Naive thymus-derived CD4-positive, alpha-beta T cell (primary cell): ENCODE data around the gene KSR1. TPM values are rescaled to one million over a fixed set of nuclear protein-coding genes. Genes with fewer than 3 reads are reported as not detected.

Experiments
- ATAC-seq: fragments of 150-1000 bp; cut with Tn5 transposase; 2 replicates; pipeline ENCODE4 v1.10.0; 2021; ENCODE audit warnings: mild to moderate bottlenecking, moderate library complexity
- CTCF ChIA-PET: fragments of 350-600 bp; sonication (Branson Sonifier 250); formaldehyde crosslinking; loops from one replicate; lab custom pipeline; 2021; ENCODE audit warnings: antibody characterized with exemption; lab: Charles Lee
- POLR2A ChIA-PET: fragments of 350-600 bp; sonication (Branson Sonifier 250); formaldehyde crosslinking; loops from one replicate; lab custom pipeline; 2021; ENCODE audit warnings: antibody characterized with exemption, inconsistent platforms; lab: Charles Lee
- DNase-seq, 9 donors: peaks; one replicate each; pipeline versions ENCODE4 v3.0.0 to v3.0.0-alpha.2; 2020 to 2022; ENCODE audit warnings: mixed read lengths in 1 of 9
- H3K27ac ChIP-seq: one replicate; pipeline ENCODE4 v1.7.0; 2013; ENCODE audit warnings: mild to moderate bottlenecking, low read depth, low read length, moderate library complexity
- H3K27me3 ChIP-seq, 2 donors: one replicate each; pipeline ENCODE4 v1.7.0; 2013; ENCODE audit warnings: low read length in 2 of 2, mild to moderate bottlenecking in 2 of 2, moderate library complexity in 2 of 2; ENCODE audit not compliant: control insufficient read depth in 2 of 2, insufficient read depth in 2 of 2
- H3K36me3 ChIP-seq, 3 experiments: 1 replicate in 2 of 3; 2 replicates in 1 of 3; pipeline ENCODE4 v1.7.0; 2013; ENCODE audit warnings: low read length in 3 of 3, mild to moderate bottlenecking in 3 of 3, moderate library complexity in 1 of 3; ENCODE audit not compliant: insufficient read depth in 3 of 3, control insufficient read depth in 2 of 3
- H3K4me1 ChIP-seq, 2 donors: one replicate each; pipeline ENCODE4 v1.7.0; 2013; ENCODE audit warnings: low read length in 2 of 2, mild to moderate bottlenecking in 2 of 2, moderate library complexity in 1 of 2; ENCODE audit not compliant: control insufficient read depth in 2 of 2, insufficient read depth in 2 of 2
- H3K4me3 ChIP-seq: 2 replicates; pipeline ENCODE4 v1.7.0; 2013; ENCODE audit warnings: mild to moderate bottlenecking, low read length
- H3K9me3 ChIP-seq, 3 experiments: 1 replicate in 2 of 3; 2 replicates in 1 of 3; pipeline ENCODE4 v1.7.0; 2013; ENCODE audit warnings: low read length in 3 of 3; ENCODE audit not compliant: control insufficient read depth in 2 of 3
- H3K27ac Mint-ChIP-seq, 9 donors: one replicate each; pipeline ENCODE4 v1.8.0; 2020 to 2022; ENCODE audit warnings: mixed read lengths in 9 of 9, mild to moderate bottlenecking in 8 of 9, moderate library complexity in 5 of 9, inconsistent platforms in 2 of 9
- H3K27me3 Mint-ChIP-seq, 5 donors: one replicate each; pipeline ENCODE4 v1.8.0; 2021 to 2022; ENCODE audit warnings: mixed read lengths in 5 of 5, mild to moderate bottlenecking in 1 of 5
- H3K36me3 Mint-ChIP-seq, 5 donors: one replicate each; pipeline ENCODE4 v1.8.0; 2020 to 2022; ENCODE audit warnings: mixed read lengths in 5 of 5, mild to moderate bottlenecking in 3 of 5, inconsistent platforms in 1 of 5
- H3K4me1 Mint-ChIP-seq, 7 donors: one replicate each; pipeline ENCODE4 v1.8.0; 2020 to 2022; ENCODE audit warnings: mixed read lengths in 7 of 7, mild to moderate bottlenecking in 3 of 7, inconsistent platforms in 1 of 7
- H3K4me3 Mint-ChIP-seq, 10 donors: one replicate each; pipeline ENCODE4 v1.8.0; 2020 to 2022; ENCODE audit warnings: mild to moderate bottlenecking in 10 of 10, mixed read lengths in 10 of 10, moderate library complexity in 6 of 10, inconsistent platforms in 2 of 10
- H3K9me3 Mint-ChIP-seq, 11 donors: one replicate each; pipeline ENCODE4 v1.8.0; 2020 to 2022; ENCODE audit warnings: mixed read lengths in 11 of 11, mild to moderate bottlenecking in 4 of 11, inconsistent platforms in 1 of 11, moderate library complexity in 1 of 11
- intact Hi-C, 2 donors: fragments of 100-400 bp; cut with micrococcal nuclease; formaldehyde crosslinking; loops; one replicate each; pipeline ENCODE4 v1.15.1; 2023
- polyA plus RNA-seq, 2 donors: library from polyadenylated mRNA; unstranded; fragments of 300-500 nt; fragmentation: Illumina TruSeq; gene quantifications; one replicate each; pipeline ENCODE4 v1.2.3, GENCODE V29; 2021
- total RNA-seq, 6 experiments: library from RNA in 5 of 6; stranded (reverse) in 5 of 6; gene quantifications; 1 replicate in 5 of 6; 2 replicates in 1 of 6; pipeline ENCODE4 v1.2.3 and lab custom pipeline; 2021 to 2026

Gene KSR1
- total and polyA plus RNA-seq, 7 experiments from 2014 or later, result 0.52 to 96.4 (median 23.3) TPM

- no peak overlapping the region for H3K27ac ChIP-seq
- Mint-ChIP-seq H3K27ac (no peak overlapping the region), H3K9me3 (no peaks in the 10 kb centered on the region), H3K36me3 (no peaks in the 10 kb centered on the region), H3K4me3 (no peak overlapping the region), H3K27me3 (peaks cover 0 to 19% (median 0%) of the 10 kb centered on the region in 5 donors), H3K4me1 (peaks cover 0 to 11% (median 5%) of the 10 kb centered on the region in 7 donors)
- H3K9me3 ChIP-seq, result no peaks in the 10 kb centered on the region
- H3K4me3 ChIP-seq, result no peak overlapping the region
- ATAC-seq, result no peak
- H3K27me3 ChIP-seq, result no peaks in the 10 kb centered on the region
- intact Hi-C loops, result loop anchor here (10.0 kb wide), 3 partner anchors 66 to 594 kb away; partner anchors contain the start of genes LGALS9 (in 1 of the 2) and NLK (in 1 of the 2)
- no peak for DNase-seq
- H3K36me3 ChIP-seq, result no peaks in the 10 kb centered on the region
- ChIA-PET POLR2A (interaction anchor here (0.6 kb wide), 1 partner anchor 628 kb away, joined by 4 read pairs; no protein-coding TSS in a partner anchor), CTCF (interaction anchor here (1.1 kb wide), 1 partner anchor 152 kb away, joined by 3 read pairs; no protein-coding TSS in a partner anchor)
- no peaks in the 10 kb centered on the region for H3K4me1 ChIP-seq
Measured at GRCh38 chr17:27450416-27450815, 5.8 kb upstream of the KSR1 start.

GRCh38 chr17:27451906-27452305 lies 4.3 kb upstream of the KSR1 start:
- H3K27me3 Mint-ChIP-seq, result peaks cover 0 to 8% (median 0%) of the 10 kb centered on the region in 5 donors
- intact Hi-C loops, result loop anchor here (10.0 kb wide), 3 partner anchors 67 to 593 kb away; partner anchors contain the start of genes LGALS9 (in 1 of the 2) and NLK (in 1 of the 2)
- peaks cover 0 to 15% (median 10%) of the 10 kb centered on the region in 7 donors for H3K4me1 Mint-ChIP-seq
- no peak overlapping the region for H3K27ac ChIP-seq
- no peak overlapping the region for H3K4me3 Mint-ChIP-seq
- no peaks in the 10 kb centered on the region for H3K27me3 ChIP-seq
- no peak for DNase-seq
- H3K36me3 Mint-ChIP-seq, result no peaks in the 10 kb centered on the region
- ChIA-PET POLR2A (no interaction called here), CTCF (no interaction called here)
- H3K9me3 ChIP-seq, result no peaks in the 10 kb centered on the region
- H3K4me3 ChIP-seq, result no peak overlapping the region
- H3K36me3 ChIP-seq, result no peaks in the 10 kb centered on the region
- H3K27ac Mint-ChIP-seq, result no peak overlapping the region
- ATAC-seq, result no peak
- H3K4me1 ChIP-seq, result no peaks in the 10 kb centered on the region
- H3K9me3 Mint-ChIP-seq, result no peaks in the 10 kb centered on the region

- no peaks in the 10 kb centered on the region for H3K36me3 Mint-ChIP-seq
- Histone ChIP-seq H3K9me3 (no peaks in the 10 kb centered on the region), H3K27me3 (no peaks in the 10 kb centered on the region), H3K4me1 (peaks cover 6 to 8% of the 10 kb centered on the region in 2 donors), H3K36me3 (no peaks in the 10 kb centered on the region), H3K27ac (no peak overlapping the region), H3K4me3 (no peak overlapping the region)
- H3K4me1 Mint-ChIP-seq, result peaks cover 5 to 22% (median 18%) of the 10 kb centered on the region in 7 donors
- no peak for DNase-seq
- no peak overlapping the region for H3K27ac Mint-ChIP-seq
- H3K27me3 Mint-ChIP-seq, result peaks cover 0 to 6% (median 0%) of the 10 kb centered on the region in 5 donors
- no peak for ATAC-seq
- ChIA-PET CTCF (no interaction called here), POLR2A (no interaction called here)
- intact Hi-C loops, result loop anchor here (10.0 kb wide), 3 partner anchors 68 to 592 kb away; partner anchors contain the start of genes LGALS9 (in 1 of the 2) and NLK (in 1 of the 2)
- H3K4me3 Mint-ChIP-seq, result no peak overlapping the region
- no peaks in the 10 kb centered on the region for H3K9me3 Mint-ChIP-seq
Measured at GRCh38 chr17:27452828-27453227, 3.4 kb upstream of the KSR1 start.

- Histone ChIP-seq H3K27ac (no peak overlapping the region), H3K4me3 (no peak overlapping the region), H3K36me3 (no peaks in the 10 kb centered on the region), H3K9me3 (no peaks in the 10 kb centered on the region), H3K4me1 (peaks cover 10 to 13% of the 10 kb centered on the region in 2 donors), H3K27me3 (no peaks in the 10 kb centered on the region)
- CTCF ChIA-PET, result no interaction called here
- Mint-ChIP-seq H3K9me3 (no peaks in the 10 kb centered on the region), H3K27me3 (peaks cover 0 to 5% (median 0%) of the 10 kb centered on the region in 5 donors), H3K27ac (no peak overlapping the region), H3K4me3 (no peak overlapping the region), H3K36me3 (no peaks in the 10 kb centered on the region), H3K4me1 (peaks cover 5 to 28% (median 21%) of the 10 kb centered on the region in 7 donors)
- ATAC-seq (no peak), DNase-seq (no peak)
- POLR2A ChIA-PET, result no interaction called here
- intact Hi-C loops, result loop anchor here (10.0 kb wide), 3 partner anchors 69 to 591 kb away; partner anchors contain the start of genes LGALS9 (in 1 of the 2) and NLK (in 1 of the 2)
Measured at GRCh38 chr17:27453471-27453870, 2.8 kb upstream of the KSR1 start.

GRCh38 chr17:27454089-27454488 lies 2.2 kb upstream of the KSR1 start:
- POLR2A ChIA-PET, result no interaction called here
- peaks cover 0 to 3% (median 0%) of the 10 kb centered on the region in 5 donors for H3K27me3 Mint-ChIP-seq
- Histone ChIP-seq H3K4me3 (no peak overlapping the region), H3K27ac (no peak overlapping the region), H3K9me3 (no peaks in the 10 kb centered on the region), H3K27me3 (no peaks in the 10 kb centered on the region), H3K36me3 (no peaks in the 10 kb centered on the region), H3K4me1 (peaks cover 10 to 13% of the 10 kb centered on the region in 2 donors)
- CTCF ChIA-PET, result no interaction called here
- H3K4me3 Mint-ChIP-seq, result peak overlapping the region in 1 of 10 donors; percentile 5
- DNase-seq (no peak), ATAC-seq (no peak)
- H3K9me3 Mint-ChIP-seq, result no peaks in the 10 kb centered on the region
- peaks cover 5 to 34% (median 21%) of the 10 kb centered on the region in 7 donors for H3K4me1 Mint-ChIP-seq
- H3K27ac Mint-ChIP-seq, result peak overlapping the region in 2 of 9 donors; percentile 3 to 19
- intact Hi-C loops, result loop anchor here (2.0 to 10.0 kb wide), 4 partner anchors 69 to 591 kb away; partner anchors contain the start of genes LGALS9 (in 1 of the 2) and NLK (in 1 of the 2)
- no peaks in the 10 kb centered on the region for H3K36me3 Mint-ChIP-seq

GRCh38 chr17:27455236-27455913 lies 873 bp upstream of the KSR1 start:
- H3K4me1 Mint-ChIP-seq, result peaks cover 5 to 43% (median 21%) of the 10 kb centered on the region in 7 donors
- peaks cover 0 to 5% (median 0%) of the 10 kb centered on the region in 5 donors for H3K36me3 Mint-ChIP-seq
- ChIA-PET CTCF (interaction anchor here (0.6 to 1.5 kb wide), 5 partner anchors 13 to 219 kb away, joined by 3 to 7 read pairs (median 4); no protein-coding TSS in a partner anchor), POLR2A (interaction anchor here (0.7 to 2.6 kb wide), 5 partner anchors 11 to 162 kb away, joined by 3 to 20 read pairs (median 3); partner anchors contain the start of gene WSB1)
- Histone ChIP-seq H3K36me3 (no peaks in the 10 kb centered on the region), H3K9me3 (no peaks in the 10 kb centered on the region), H3K4me3 (peak overlapping the region; percentile 71), H3K4me1 (peaks cover 10 to 13% of the 10 kb centered on the region in 2 donors), H3K27ac (peak overlapping the region; percentile 65), H3K27me3 (no peaks in the 10 kb centered on the region)
- H3K9me3 Mint-ChIP-seq, result no peaks in the 10 kb centered on the region
- no peak for ATAC-seq
- peak overlapping the region in 8 of 9 donors; percentile 5 to 95 (median 64) for H3K27ac Mint-ChIP-seq
- intact Hi-C loops, result loop anchor here (1.0 to 10.0 kb wide), 6 partner anchors 71 to 589 kb away; partner anchors contain the start of genes LGALS9 (in 1 of the 2), NLK (in 1 of the 2) and WSB1 (in 1 of the 2)
- peak overlapping the region; percentile 20 to 96 (median 76) for H3K4me3 Mint-ChIP-seq
- no peaks in the 10 kb centered on the region for H3K27me3 Mint-ChIP-seq
- DNase-seq, result no peak
